K562 (cell line): ENCODE results near the gene CSNK1A1. TPM values are rescaled to one million over a fixed set of nuclear protein-coding genes. Genes with fewer than 3 reads are reported as not detected.

Source experiments
- CBFA2T2 ChIP-seq: fragments of 450-650 bp; conservative IDR thresholded peaks from 2 replicates; pipeline ENCODE4 v1.6.1; 2017; ENCODE audit warnings: mild to moderate bottlenecking
- EHMT2 ChIP-seq: fragments of 450-650 bp; IDR thresholded peaks from 2 replicates; pipeline ENCODE4 v1.6.1; 2018; ENCODE audit warnings: antibody characterized with exemption
- FOSL1 ChIP-seq: fragments of 200-800 bp; sonication (Bioruptor generic); conservative IDR thresholded peaks from 2 replicates; pipeline ENCODE4 v1.6.1; 2016; ENCODE audit warnings: missing genetic modification characterization, missing compliant biosample characterization
- GATAD2B ChIP-seq: fragments of 450-650 bp; IDR thresholded peaks from 2 replicates; pipeline ENCODE4 v1.6.1; 2017; ENCODE audit warnings: mild to moderate bottlenecking, borderline replicate concordance
- HDAC3 ChIP-seq: fragments of 450-650 bp; IDR thresholded peaks from 2 replicates; pipeline ENCODE4 v1.6.1; 2018; ENCODE audit warnings: borderline replicate concordance, mild to moderate bottlenecking, moderate library complexity; ENCODE audit not compliant: partially characterized antibody
- JUNB ChIP-seq: fragments of 450-650 bp; formaldehyde crosslinking; conservative IDR thresholded peaks from 2 replicates; pipeline ENCODE4 v1.4.0; 2020; ENCODE audit warnings: mild to moderate bottlenecking
- MAFK ChIP-seq: IDR thresholded peaks from 2 replicates; pipeline ENCODE4 v1.6.1; 2011; ENCODE audit warnings: low read length, improper control_type of control experiment
- MECOM ChIP-seq: fragments of 250-450 bp; sonication (Bioruptor Pico); IDR thresholded peaks from 2 replicates; pipeline ENCODE4 v1.8.0; 2022; ENCODE audit warnings: inconsistent platforms
- MTF1 ChIP-seq: fragments of 250-450 bp; sonication (Bioruptor Pico); IDR thresholded peaks from 2 replicates; pipeline ENCODE4 v1.9.0; 2021; ENCODE audit warnings: moderate library complexity, mild to moderate bottlenecking, inconsistent platforms, borderline replicate concordance
- NR2C1 ChIP-seq, 2 experiments: fragments of 450-650 bp; IDR thresholded peaks; 2 replicates each; pipeline ENCODE4 v1.6.1; 2017; ENCODE audit warnings: mild to moderate bottlenecking in 2 of 2, antibody characterized with exemption in 1 of 2, inconsistent platforms in 1 of 2, missing compliant biosample characterization in 1 of 2, missing genetic modification characterization in 1 of 2
- PCBP2 ChIP-seq: fragments of 200-400 bp; formaldehyde crosslinking; IDR thresholded peaks from 2 replicates; pipeline ENCODE4 v1.6.1; 2018; ENCODE audit warnings: low read length, low read depth, mild to moderate bottlenecking, moderate library complexity; ENCODE audit not compliant: poor library complexity, severe bottlenecking
- polyA plus RNA-seq, 8 experiments: library from polyadenylated mRNA; depleted of rRNA in 4 of 8; stranded (reverse) in 5 of 8; unstranded in 3 of 8; fragments of >200 nt; fragmentation: Nextera tagmentation in 2 of 8; fragmentation: Illumina TruSeq in 1 of 8; extraction: Ambion mirVana in 2 of 8; extraction: Trizol in 1 of 8; gene quantifications; 2 replicates each; pipeline versions ENCODE4 v1.2.1 to v1.2.3, GENCODE V29; 2011 to 2014; ENCODE audit warnings: inconsistent platforms in 1 of 8, missing spikeins in 1 of 8
- total RNA-seq, 7 experiments: library from RNA; depleted of rRNA in 6 of 7; stranded (reverse); fragments of >200 nt in 6 of 7; fragmentation: Illumina TruSeq in 2 of 7; extraction: Trizol in 2 of 7; gene quantifications; 2 replicates each; pipeline versions ENCODE4 v1.2.1 to v1.2.3, GENCODE V29; 2011 to 2021; ENCODE audit warnings: low replicate concordance in 1 of 7

CSNK1A1 gene
- total and polyA plus RNA-seq, 9 of the 15 experiments (the other 6 are each of a cell fraction or from before 2014, with no cell fraction given) = 49.1 to 196 (median 154) TPM

GRCh38 chr5:149455889-149456409 is 95.3 kb downstream of the CSNK1A1 start (continued):
- TF ChIP-seq MTF1 (CRISPR knock-in tag) = no peak
- TF ChIP-seq MAFK = peak; percentile 35
- TF ChIP-seq CBFA2T2 = 0 out of 2 replicates have a peak, but pooled peaks have one; percentile 15
- no peak for TF ChIP-seq PCBP2
- TF ChIP-seq HDAC3 = no peak
- TF ChIP-seq EHMT2 = peak; percentile 62; the same call in 1 of the 2 replicates
- TF ChIP-seq NR2C1 (IDR thresholded peaks at IDR 0.05) = no peak
- peak; percentile 55; the same call in 1 of the 2 replicates for TF ChIP-seq NR2C1 (tag; IDR thresholded peaks at IDR 0.05)
- peak; percentile 81 for TF ChIP-seq FOSL1 (tag)
- TF ChIP-seq GATAD2B = no peak
- TF ChIP-seq JUNB (CRISPR knock-in tag) = no peak
- TF ChIP-seq MECOM (CRISPR knock-in tag) = no peak
